ENCODE data around the gene BORCS8.

BORCS8 gene

DNA sequence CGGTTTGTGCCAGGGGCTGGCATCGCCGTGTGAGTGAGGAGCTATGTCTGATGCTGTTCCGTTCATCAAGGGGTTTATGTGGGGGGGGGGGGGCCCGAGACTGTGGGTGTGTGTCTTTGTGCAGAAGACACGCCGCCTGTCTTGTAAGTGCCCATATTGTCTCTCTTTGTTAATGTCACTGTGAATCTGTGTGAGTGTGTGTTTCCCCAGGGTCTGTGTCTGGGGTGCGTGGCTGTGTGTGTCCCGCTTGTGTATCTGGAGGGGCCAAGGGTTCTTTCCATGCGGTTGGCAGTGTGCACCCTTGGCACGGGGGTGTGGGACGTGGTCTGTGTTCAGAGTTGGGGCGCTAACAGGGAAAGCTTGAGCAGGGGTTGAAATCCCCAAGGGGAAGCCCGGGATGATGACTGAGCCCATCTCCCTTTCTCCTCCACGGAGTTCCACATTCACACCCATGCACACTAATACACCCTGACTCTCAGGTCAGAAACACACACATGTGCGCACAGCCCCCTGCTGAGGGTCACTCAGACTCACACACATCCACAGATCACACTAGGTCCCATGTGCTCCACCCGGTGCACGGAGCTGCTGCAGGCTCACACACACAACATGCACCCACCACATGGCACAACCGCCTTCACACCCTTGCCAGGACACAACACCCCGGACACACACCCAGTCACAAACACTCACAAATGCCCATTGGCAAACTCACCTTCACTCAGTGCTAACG lies 21.6 kb upstream of the BORCS8 start:
- no peak for ATAC-seq

DNA sequence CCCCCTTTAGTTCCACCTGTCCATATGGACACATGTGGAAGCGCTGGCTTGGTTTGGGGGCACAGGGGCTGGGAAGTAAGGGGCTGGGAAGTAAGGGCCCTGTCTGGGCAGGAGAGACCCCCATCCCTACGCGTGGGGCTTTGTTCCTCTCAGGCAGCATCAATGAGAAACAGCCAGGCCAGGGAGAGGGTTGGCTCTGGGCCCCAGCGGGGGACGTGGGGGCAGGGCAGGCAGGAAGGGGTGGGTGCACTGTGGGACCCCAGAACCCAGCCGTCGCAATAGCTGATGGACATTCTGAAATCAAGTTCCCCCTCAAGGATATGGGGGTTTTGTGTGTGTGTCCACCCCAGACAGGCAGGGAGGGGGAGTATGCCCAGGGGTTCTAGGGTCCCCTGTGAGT lies 21.0 kb upstream of the BORCS8 start:
- no peak for ATAC-seq

GRCh38 chr19:19211499-19212420 lies 19.8 kb upstream of the BORCS8 start, which contains the start of gene NCAN:
Gene NCAN, plus strand, starts transcription at chr19:19211958. Its CDS starts 4,996 bp downstream, at chr19:19216954.
- no peak for ATAC-seq

- no peak for ATAC-seq
Observed at GRCh38 chr19:19209372-19209771, 17.4 kb upstream of the BORCS8 start.

DNA sequence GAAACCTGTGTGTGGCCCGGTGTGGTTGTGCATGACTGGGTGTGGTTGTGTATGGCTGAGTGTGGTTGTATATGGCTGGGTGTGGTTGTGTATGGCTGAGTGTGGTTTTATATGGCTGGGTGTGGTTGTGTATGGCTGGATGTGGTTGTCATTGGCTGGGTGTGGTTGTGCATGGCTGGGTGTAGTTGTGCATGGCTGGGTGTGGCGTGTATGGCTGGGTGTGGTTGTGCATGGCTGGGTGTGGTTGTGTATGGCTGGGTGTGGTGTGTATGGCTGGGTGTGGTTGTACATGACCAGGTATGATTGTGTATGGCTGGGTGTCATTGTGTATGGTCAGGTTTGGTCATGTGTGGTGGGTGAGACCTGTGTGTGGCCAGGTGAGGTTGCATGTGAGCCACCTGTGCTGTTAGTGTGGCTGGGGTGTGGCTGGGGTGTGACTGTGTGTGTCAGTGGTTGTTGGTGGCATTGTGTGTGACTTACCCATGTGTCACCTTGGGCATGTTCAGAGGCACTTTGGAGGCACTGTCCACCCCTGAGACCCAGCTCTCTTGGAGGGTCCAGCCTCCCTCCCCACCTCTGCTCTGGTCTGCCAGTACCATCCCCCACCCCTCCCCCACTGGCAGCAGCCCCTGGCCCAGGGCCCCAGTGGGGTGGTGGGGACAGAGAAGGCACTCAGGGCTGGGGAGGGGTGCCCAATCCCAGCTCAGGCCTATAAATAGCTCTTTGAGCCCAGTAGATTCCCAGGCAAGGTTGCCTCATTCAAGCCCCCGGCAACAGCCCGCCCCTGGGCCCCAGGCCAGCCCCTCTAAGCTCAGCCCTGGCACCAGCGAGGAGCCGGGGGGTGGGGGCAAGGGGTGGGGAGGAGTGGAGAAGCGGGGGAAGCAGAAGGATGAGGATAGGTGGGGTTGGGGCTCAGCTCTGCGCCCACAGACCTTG lies 16.0 kb upstream of the BORCS8 start:
- no peak for ATAC-seq

- no peak for ATAC-seq
Observed at GRCh38 chr19:19206938-19207337, 15.0 kb upstream of the BORCS8 start.

- ATAC-seq: no peak
Observed at GRCh38 chr19:19205416-19206410, 13.8 kb upstream of the BORCS8 start.

- ATAC-seq: no peak
Observed at GRCh38 chr19:19204181-19204580, 12.2 kb upstream of the BORCS8 start.

DNA sequence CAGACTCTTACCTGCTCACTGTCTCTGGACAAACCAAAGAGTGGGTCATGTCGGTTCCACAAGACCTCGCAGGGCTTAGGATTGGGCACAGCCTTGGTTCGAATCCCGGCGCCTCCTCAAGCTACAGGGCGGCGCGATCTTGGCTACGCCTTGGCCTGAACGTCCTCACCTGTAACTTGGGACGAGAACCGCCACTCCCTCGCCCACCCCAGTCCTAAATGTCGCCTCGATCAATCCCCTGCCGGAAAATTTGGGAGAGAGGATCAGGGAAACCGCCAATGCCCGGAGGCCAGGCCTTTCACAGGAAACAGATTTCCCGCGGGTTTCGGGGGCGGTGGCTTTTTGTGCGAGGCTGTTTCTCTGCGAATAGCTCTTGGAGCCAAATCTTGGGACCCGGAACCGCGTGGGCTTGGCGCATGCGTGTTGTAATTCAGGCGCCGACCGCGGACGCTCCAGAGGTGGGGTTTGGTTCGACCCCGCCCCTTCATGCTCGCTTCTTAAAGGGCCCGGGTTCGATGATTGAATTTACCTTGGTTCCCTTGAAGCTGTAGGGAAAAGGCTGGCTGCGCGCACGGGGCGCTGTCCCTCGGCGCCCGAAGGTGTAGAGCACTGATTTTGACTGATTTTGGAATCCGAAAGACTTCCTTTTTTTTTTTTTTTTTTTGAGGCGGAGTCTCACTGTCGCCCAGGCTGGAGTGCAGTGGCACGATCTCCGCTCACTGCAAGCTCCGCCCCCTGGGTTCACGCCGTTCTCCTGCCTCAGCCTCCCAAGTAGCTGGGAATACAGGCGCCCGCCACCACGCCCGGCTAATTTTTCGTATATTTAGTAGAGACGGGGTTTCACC lies 11.3 kb upstream of the BORCS8 start, which contains the start of gene NR2C2AP:
NR2C2AP (minus strand) TSS at position 403 of the 845 bp plus-strand sequence; CDS start at position 49, 354 bp downstream.
- ATAC-seq: peak; percentile 89 to 91

DNA sequence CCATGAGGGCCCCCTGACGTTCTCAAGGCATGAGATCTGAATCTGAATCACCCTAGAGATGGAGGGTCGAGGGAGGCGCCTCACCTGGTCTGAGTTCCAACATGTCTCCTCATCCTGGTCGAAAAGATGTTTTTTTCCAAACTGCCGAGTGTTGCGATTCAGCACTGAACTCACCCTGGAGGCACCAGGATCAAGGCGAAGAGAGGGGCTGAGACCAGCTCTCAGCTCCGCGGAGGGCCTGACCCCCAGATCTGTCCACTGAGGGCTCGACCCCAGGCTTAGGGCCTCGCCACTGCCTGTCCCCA lies 10.7 kb upstream of the BORCS8 start:
- ATAC-seq: peak in 1 of 2 donors; percentile 2

DNA sequence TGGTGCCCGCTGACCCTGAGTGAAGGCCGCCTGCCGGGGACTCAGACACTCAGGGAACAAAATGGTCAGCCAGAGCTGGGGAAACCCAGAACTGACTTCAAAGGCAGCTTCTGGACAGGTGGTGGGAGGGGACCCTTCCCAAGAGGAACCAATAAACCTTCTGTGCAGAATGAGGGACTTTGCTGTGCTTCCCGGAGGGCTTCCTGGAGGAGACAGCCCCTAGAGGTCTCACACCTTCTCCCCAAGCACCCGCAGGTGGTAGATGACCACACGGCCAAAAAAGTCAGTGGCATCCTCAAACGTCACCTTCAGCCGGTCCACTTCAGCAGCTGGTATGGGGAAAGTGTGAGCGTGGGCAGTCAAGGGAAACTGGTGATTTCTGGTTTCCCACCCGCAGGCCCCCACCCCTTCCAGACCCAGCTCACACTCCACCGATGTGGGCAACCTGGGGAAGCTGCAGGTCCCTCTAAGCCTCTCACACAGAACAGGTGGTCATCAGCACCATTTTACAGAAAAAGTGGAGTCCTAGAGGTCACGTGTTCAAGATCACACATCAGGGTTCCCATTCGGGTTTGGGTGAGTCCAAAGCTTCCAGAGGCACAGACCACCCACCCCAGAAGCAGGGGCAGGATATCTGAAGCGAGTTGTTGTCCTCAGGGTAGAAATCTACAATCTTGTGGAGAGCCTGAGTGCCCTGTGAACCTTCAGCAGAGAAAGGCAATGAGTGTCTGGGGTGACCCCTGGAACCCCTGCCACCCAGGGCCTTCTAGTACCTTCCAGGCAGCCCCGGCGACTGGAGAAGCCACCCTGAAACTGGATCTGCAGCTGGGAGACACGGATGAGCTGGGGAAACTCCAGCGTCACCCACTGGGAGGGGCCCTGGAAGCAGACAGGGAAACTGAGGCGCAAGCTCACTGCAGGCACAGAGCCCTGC lies 10.0 kb upstream of the BORCS8 start:
- ATAC-seq: no peak

GRCh38 chr19:19193926-19194325 lies 2.0 kb upstream of the BORCS8 start:
- no peak for ATAC-seq

DNA sequence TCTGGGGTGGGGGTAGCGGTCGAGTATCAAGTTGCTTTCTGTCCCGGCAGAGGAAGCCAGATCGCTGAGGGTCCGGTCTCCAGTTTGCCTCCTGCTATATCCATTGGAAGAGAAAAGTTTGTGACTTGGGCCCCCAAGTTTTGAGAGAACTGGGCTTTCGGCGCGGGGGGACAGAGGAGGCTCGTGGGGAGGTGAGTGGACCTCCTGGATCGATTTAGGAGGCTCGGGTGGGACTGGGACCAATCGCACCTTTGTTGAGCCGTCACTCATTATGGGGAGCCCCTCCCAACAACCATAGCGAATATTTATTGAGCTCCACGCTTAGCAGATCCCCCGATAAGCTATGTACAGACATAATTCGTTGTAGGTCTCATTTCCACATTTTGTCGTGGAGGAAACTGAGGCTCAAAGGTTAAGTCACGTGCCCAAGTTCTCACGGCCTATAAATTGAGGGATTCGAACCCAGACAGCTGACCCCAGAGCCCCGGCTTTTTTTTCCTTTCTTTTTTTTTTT lies 1.0 kb upstream of the BORCS8 start:
- ATAC-seq: no peak

- no peak for ATAC-seq
Observed at GRCh38 chr19:19191768-19192077, 229 bp downstream of the BORCS8 start.

GRCh38 chr19:19186742-19187141 lies 5.2 kb downstream of the BORCS8 start:
- ATAC-seq: no peak

- ATAC-seq: peak; percentile 76 to 94
Observed at GRCh38 chr19:19185853-19186740, 5.9 kb downstream of the BORCS8 start.

- no peak for ATAC-seq
Observed at GRCh38 chr19:19181488-19181998, 10.4 kb downstream of the BORCS8 start.

Measured in activated CD4-positive, CD25-positive, alpha-beta regulatory T cell treated with anti-CD3 and anti-CD28 coated beads, Interleukin-2, amount 50 U/mL, for 24 hours (primary cell).